Spleen (tissue), 7 donors: ENCODE results near the gene TCTN2.

Experiments
- POLR2A ChIP-seq, 3 donors: fragments of 450-650 bp; IDR thresholded peaks; one replicate each; pipeline ENCODE4 v1.5.1; 2017; ENCODE audit warnings: antibody characterized with exemption in 3 of 3, mild to moderate bottlenecking in 1 of 3
- POLR2AphosphoS5 ChIP-seq, 3 donors: sonication (generic); formaldehyde crosslinking; IDR thresholded peaks; one replicate each; pipeline ENCODE4 v1.5.1; 2017; ENCODE audit warnings: antibody characterized with exemption in 3 of 3
- TF ChIP-seq, protein P1 (sequence below), 11 experiments: fragments of 200-600 bp in 7 of 11; fragments of 450-650 bp in 4 of 11; sonication (generic) in 4 of 11; IDR thresholded peaks in 8 of 11; conservative IDR thresholded peaks in 3 of 11; 1 replicate in 7 of 11; 2 replicates in 4 of 11; pipeline versions ENCODE4 v1.4.0 to v1.8.0; 2016 to 2021; ENCODE audit warnings: antibody characterized with exemption in 11 of 11, inconsistent platforms in 4 of 11, mild to moderate bottlenecking in 1 of 11
- donor health status: DM: no; HTN: no; CAD: no; lungs with moderate emphysema.
- donor health status: DM: no; HTN: no; CAD: no.
- donor health status: DM: no; HTN: no; CAD: no.

- no peak for TF ChIP-seq POLR2A (IDR thresholded peaks at IDR 0.05)
- TF ChIP-seq, protein P1, sequence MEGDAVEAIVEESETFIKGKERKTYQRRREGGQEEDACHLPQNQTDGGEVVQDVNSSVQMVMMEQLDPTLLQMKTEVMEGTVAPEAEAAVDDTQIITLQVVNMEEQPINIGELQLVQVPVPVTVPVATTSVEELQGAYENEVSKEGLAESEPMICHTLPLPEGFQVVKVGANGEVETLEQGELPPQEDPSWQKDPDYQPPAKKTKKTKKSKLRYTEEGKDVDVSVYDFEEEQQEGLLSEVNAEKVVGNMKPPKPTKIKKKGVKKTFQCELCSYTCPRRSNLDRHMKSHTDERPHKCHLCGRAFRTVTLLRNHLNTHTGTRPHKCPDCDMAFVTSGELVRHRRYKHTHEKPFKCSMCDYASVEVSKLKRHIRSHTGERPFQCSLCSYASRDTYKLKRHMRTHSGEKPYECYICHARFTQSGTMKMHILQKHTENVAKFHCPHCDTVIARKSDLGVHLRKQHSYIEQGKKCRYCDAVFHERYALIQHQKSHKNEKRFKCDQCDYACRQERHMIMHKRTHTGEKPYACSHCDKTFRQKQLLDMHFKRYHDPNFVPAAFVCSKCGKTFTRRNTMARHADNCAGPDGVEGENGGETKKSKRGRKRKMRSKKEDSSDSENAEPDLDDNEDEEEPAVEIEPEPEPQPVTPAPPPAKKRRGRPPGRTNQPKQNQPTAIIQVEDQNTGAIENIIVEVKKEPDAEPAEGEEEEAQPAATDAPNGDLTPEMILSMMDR (IDR thresholded peaks at IDR 0.05 in 8 of 11, conservative IDR thresholded peaks at IDR 0.05 in 3 of 11), result no peak
- no peak for TF ChIP-seq POLR2AphosphoS5 (IDR thresholded peaks at IDR 0.05)
Measured at GRCh38 chr12:123645380-123645779, 25.5 kb upstream of the TCTN2 start.
